Hepatocyte (in vitro differentiated cells): ENCODE results near the gene SMAD7. TPM values are rescaled to one million over a fixed set of nuclear protein-coding genes. Genes with fewer than 3 reads are reported as not detected.

ENCODE experiments used
- DNase-seq: peaks from one replicate; pipeline ENCODE4 v3.0.0-alpha.2; 2016; ENCODE audit warnings: low spot score
- H2AFZ ChIP-seq: fragments of 200-600 bp; sonication (generic); 2 replicates; pipeline ENCODE4 v1.6.0; 2016; ENCODE audit warnings: antibody characterized with exemption, mild to moderate bottlenecking
- H3K27ac ChIP-seq: fragments of 200-600 bp; sonication (generic); 2 replicates; pipeline ENCODE4 v1.5.1; 2016; ENCODE audit warnings: mild to moderate bottlenecking
- H3K27me3 ChIP-seq: fragments of 200-600 bp; sonication (generic); 2 replicates; pipeline ENCODE4 v1.6.1; 2016
- H3K36me3 ChIP-seq: fragments of 200-600 bp; sonication (generic); replicated peaks from 2 replicates; pipeline ENCODE4 v1.5.1; 2016; ENCODE audit warnings: low read depth; ENCODE audit not compliant: insufficient read depth
- H3K4me1 ChIP-seq: fragments of 200-600 bp; sonication (generic); 2 replicates; pipeline ENCODE4 v1.5.1; 2016; ENCODE audit warnings: mild to moderate bottlenecking, moderate library complexity; ENCODE audit not compliant: insufficient read depth
- H3K4me2 ChIP-seq: fragments of 200-600 bp; sonication (generic); 2 replicates; pipeline ENCODE4 v1.6.0; 2016
- H3K4me3 ChIP-seq: fragments of 200-600 bp; sonication (generic); 2 replicates; pipeline ENCODE4 v1.5.1; 2016; ENCODE audit warnings: mild to moderate bottlenecking
- H3K79me2 ChIP-seq: fragments of 200-600 bp; sonication (generic); 2 replicates; pipeline ENCODE4 v1.6.0; 2017; ENCODE audit warnings: mild to moderate bottlenecking
- H3K9me2 ChIP-seq: fragments of 200-600 bp; sonication (generic); replicated peaks from 2 replicates; pipeline ENCODE4 v1.6.0; 2017; ENCODE audit warnings: mild to moderate bottlenecking; ENCODE audit not compliant: insufficient read depth
- H3K9me3 ChIP-seq: fragments of 200-600 bp; sonication (generic); 2 replicates; pipeline ENCODE4 v1.5.1; 2016; ENCODE audit warnings: low read depth, mild to moderate bottlenecking
- H4K20me1 ChIP-seq: fragments of 200-600 bp; sonication (generic); 2 replicates; pipeline ENCODE4 v1.6.0; 2016; ENCODE audit warnings: mild to moderate bottlenecking; ENCODE audit not compliant: insufficient read depth, poor library complexity, severe bottlenecking
- CTCF ChIP-seq: fragments of 200-600 bp; sonication (generic); IDR thresholded peaks from 2 replicates; pipeline ENCODE4 v1.5.1; 2016; ENCODE audit warnings: antibody characterized with exemption, mild to moderate bottlenecking; ENCODE audit not compliant: poor library complexity
- EZH2 ChIP-seq: fragments of 200-600 bp; sonication (generic); IDR thresholded peaks from 2 replicates; pipeline ENCODE4 v1.6.1; 2016; ENCODE audit warnings: antibody characterized with exemption, mild to moderate bottlenecking, borderline replicate concordance
- EZH2phosphoT487 ChIP-seq: fragments of 200-600 bp; sonication (generic); IDR thresholded peaks from one replicate; pipeline ENCODE4 v1.6.1; 2018; ENCODE audit warnings: antibody characterized with exemption, mild to moderate bottlenecking, low read depth, moderate library complexity; ENCODE audit not compliant: unreplicated experiment, severe bottlenecking
- WGBS: methylation state at CpG from one replicate; pipeline ENCODE4 v1.1.6; 2016; ENCODE audit warnings: low lambda C conversion rate; ENCODE audit errors: missing lambda C conversion rate; 5-methylcytosine and 5-hydroxymethylcytosine counted together
- polyA plus RNA-seq: library from polyadenylated mRNA; unstranded; fragments of >200 nt; fragmentation: Nextera tagmentation; extraction: Ambion mirVana; gene quantifications from 2 replicates; pipeline ENCODE4 v1.2.1, GENCODE V29; 2016
- total RNA-seq: library from RNA; depleted of rRNA; stranded (reverse); fragments of >200 nt; gene quantifications from 2 replicates; pipeline ENCODE4 v1.2.3, GENCODE V29; 2014

Gene SMAD7
- total and polyA plus RNA-seq, 2 experiments from 2014 or later, result 65.4 to 71.1 TPM

DNA sequence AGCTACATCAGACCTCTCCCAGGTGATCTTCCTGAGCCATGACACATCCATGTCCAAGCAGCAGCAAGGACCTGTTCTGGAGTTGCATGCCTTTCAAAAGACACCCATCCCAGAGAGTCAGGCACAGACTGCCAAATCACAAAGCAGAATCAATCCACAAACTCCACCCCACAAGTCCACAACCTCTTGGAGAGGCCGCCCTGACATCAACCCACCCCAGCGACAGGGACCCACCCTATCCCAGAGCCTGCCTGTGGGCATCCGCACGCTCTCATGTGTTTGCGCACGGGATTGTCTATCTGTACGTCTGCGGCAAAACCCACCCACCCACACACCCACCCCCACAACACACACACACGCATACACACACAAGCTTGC lies 11.9 kb downstream of the SMAD7 start:
- Histone ChIP-seq H3K9me2 (no peaks in the 10 kb centered on the region), H3K9me3 (no peaks in the 10 kb centered on the region), H3K79me2 (peaks cover 100% of the 10 kb centered on the region), H2AFZ (no peak overlapping the region), H3K4me2 (peak overlapping the region; percentile 97), H3K27ac (peak overlapping the region; percentile 100), H3K4me3 (no peak overlapping the region), H3K36me3 (no peaks in the 10 kb centered on the region), H3K27me3 (no peaks in the 10 kb centered on the region), H4K20me1 (peaks cover 100% of the 10 kb centered on the region), H3K4me1 (peaks cover 96% of the 10 kb centered on the region)
- no peak for TF ChIP-seq EZH2phosphoT487
- no peak for TF ChIP-seq EZH2
- TF ChIP-seq CTCF, result no peak
- DNase-seq, result no peak
- WGBS, result 78% methylated on average over 5 of the region's 9 CpGs

DNA sequence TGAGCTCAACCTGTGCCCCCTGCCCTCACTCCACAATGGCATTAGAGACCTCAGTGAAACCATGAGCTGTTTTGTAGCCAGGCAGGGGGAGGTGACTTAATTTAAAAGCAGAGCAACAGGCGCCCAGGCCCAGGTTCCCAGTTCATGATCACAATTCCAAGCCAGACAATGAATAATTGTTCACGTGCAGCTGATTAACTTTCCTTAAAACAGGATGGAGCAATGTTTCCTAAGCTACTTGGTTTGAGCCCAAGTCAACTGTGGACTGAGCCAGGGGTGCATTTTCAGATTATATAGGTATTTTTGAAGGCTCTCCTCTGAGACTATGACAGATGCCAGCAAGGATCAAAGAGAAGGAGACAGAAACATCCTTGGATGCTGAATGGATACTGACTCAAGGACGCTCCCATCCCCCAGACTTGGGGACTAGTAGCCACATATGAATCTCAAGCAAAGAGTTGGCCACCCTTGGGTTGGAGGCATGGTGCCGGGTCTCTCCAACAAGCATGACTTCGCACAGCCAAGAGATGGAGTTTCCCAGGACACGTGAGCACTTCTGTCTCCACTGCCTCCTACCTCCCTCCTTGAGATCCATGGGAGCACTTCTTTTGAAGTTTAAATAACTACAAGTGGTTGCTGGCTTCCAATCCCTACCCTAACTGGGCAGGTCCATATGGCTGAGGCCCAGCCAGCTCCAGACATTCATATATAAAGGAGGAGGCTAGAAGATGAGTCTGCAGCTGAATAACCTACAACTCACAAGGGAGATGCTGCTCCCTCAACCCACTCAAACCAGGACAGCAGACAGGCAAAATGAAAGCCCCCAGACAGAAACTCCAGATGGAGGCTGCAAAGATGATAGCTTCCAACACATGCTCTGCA lies 12.7 kb downstream of the SMAD7 start:
- Histone ChIP-seq H3K4me2 (peak overlapping the region; percentile 97), H3K27ac (peak overlapping the region; percentile 100), H4K20me1 (peaks cover 100% of the 10 kb centered on the region), H3K9me3 (no peaks in the 10 kb centered on the region), H3K36me3 (no peaks in the 10 kb centered on the region), H3K9me2 (no peaks in the 10 kb centered on the region), H2AFZ (no peak overlapping the region), H3K4me1 (peaks cover 96% of the 10 kb centered on the region), H3K27me3 (no peaks in the 10 kb centered on the region), H3K4me3 (no peak overlapping the region), H3K79me2 (peaks cover 100% of the 10 kb centered on the region)
- WGBS, result 80% methylated on average over 6 of the region's 6 CpGs
- DNase-seq, result no peak
- TF ChIP-seq EZH2phosphoT487 (no peak), CTCF (no peak), EZH2 (no peak)

- WGBS, result 77% methylated on average over 9 of the region's 9 CpGs
- H3K79me2 ChIP-seq, result peaks cover 100% of the 10 kb centered on the region
- H3K9me3 ChIP-seq, result no peaks in the 10 kb centered on the region
- no peak for DNase-seq
- no peak overlapping the region for H2AFZ ChIP-seq
- peak overlapping the region; percentile 94 for H3K27ac ChIP-seq
- H3K4me2 ChIP-seq, result peak overlapping the region; percentile 72
- no peak overlapping the region for H3K4me3 ChIP-seq
- no peak for TF ChIP-seq EZH2phosphoT487
- no peak for TF ChIP-seq EZH2
- no peak for TF ChIP-seq CTCF
- no peaks in the 10 kb centered on the region for H3K36me3 ChIP-seq
- H3K4me1 ChIP-seq, result peaks cover 97% of the 10 kb centered on the region
- H4K20me1 ChIP-seq, result peaks cover 99% of the 10 kb centered on the region
- no peaks in the 10 kb centered on the region for H3K27me3 ChIP-seq
- no peaks in the 10 kb centered on the region for H3K9me2 ChIP-seq
Measured at GRCh38 chr18:48935433-48935774, 15.4 kb downstream of the SMAD7 start.
